Muscle of arm (tissue), 14 donors: ENCODE measurements around the gene ABCG5. TPM values are rescaled to one million over a fixed set of nuclear protein-coding genes. Genes with fewer than 3 reads are reported as not detected.

Source experiments
- DNase-seq: peaks from one replicate; pipeline ENCODE4 v3.0.0-alpha.2; 2013
- long read RNA-seq, 11 donors: transcript quantifications; one replicate each; lab custom pipeline, GENCODE V29; 2026
- polyA plus RNA-seq, 12 donors: library from polyadenylated mRNA; unstranded; fragments of 120-200 nt; gene quantifications; one replicate each; pipeline ENCODE4 v1.2.1, GENCODE V29; 2013; ENCODE audit not compliant: insufficient read length in 12 of 12

The ABCG5 gene
- polyA plus RNA-seq: under 1 TPM in 8 of 12 donors, not detected in 4; 0.05 to 0.16 (median 0.10) TPM
- long read RNA-seq, donor 1: 0 reads
- long read RNA-seq, donor 2: 0 reads
- long read RNA-seq, donor 3: 0 reads
- long read RNA-seq, donor 4: 0 reads
- long read RNA-seq, donor 5: 0 reads
- long read RNA-seq, donor 6: 0 reads
- long read RNA-seq, donor 7: 0 reads
- long read RNA-seq, donor 8: 0 reads
- long read RNA-seq, donor 9: 0 reads
- long read RNA-seq, donor 10: 0 reads
- long read RNA-seq, donor 11: 0 reads

DNA sequence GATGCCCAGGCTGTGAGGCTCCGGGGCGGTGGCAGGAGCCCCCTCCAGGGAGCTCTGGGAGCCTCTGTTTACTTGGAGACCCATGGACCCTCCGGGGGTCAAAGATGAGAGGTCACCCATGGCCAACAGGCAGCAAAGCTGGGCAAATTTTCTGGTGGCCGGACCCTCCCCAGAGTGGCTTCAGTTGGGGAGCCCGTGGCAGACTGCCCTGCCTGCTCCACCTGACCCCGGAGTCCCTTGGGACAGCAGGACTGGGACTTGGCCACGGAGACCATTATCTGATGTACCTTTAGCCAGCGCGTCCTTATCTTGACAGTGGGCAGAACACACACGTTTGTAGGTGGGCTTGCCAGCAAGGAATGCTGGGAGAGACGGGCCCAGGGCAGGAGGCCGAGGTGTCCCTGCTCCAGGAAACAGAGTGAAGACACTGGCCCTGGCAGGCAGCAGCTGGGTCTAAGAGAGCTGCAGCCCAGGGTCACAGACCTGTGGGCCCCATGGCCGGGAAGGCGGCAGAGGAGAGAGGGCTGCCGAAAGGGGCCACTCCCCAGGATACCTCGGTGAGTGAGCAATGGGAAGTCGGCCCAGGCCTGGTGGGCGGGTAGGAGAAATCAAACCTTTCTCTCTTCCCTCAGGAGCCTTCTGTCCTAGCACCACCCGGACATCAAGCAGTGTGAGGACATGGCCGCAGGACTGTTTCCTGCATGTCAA lies at the start of gene ABCG5, which contains the start of gene ABCG8:
ABCG5 (minus strand) TSS at position 280 of the 708 bp plus-strand sequence; CDS start at position 120, 160 bp downstream.
ABCG8 (plus strand) TSS at position 412 of the 708 bp plus-strand sequence; CDS start at position 495, 83 bp downstream.
- no peak for DNase-seq

- no peak for DNase-seq
Measured at GRCh38 chr2:43887176-43887575, 48.5 kb upstream of the ABCG5 start.

- DNase-seq: no peak
Measured at GRCh38 chr2:43885132-43885632, 46.5 kb upstream of the ABCG5 start.

DNA sequence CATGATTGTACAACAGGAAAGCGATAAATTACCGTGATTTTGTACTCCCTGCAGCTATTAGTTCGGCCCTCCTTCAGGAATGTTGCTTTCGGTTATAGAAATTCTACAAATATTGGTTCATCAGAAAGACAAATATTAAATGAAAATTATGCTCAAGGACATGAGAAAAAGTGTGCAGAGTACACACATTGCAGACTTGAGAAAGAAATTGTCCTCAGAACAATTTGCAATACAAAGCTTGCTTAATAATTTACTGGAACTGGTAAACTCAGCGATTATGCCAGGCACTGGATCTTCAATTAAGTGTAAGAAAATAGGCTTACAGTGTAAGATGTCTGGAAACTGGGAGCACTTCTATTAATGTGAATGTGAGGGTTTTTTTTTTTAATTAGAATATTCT lies 46.0 kb upstream of the ABCG5 start:
- DNase-seq: no peak

- no peak for DNase-seq
Measured at GRCh38 chr2:43882312-43882711, 43.7 kb upstream of the ABCG5 start.

DNA sequence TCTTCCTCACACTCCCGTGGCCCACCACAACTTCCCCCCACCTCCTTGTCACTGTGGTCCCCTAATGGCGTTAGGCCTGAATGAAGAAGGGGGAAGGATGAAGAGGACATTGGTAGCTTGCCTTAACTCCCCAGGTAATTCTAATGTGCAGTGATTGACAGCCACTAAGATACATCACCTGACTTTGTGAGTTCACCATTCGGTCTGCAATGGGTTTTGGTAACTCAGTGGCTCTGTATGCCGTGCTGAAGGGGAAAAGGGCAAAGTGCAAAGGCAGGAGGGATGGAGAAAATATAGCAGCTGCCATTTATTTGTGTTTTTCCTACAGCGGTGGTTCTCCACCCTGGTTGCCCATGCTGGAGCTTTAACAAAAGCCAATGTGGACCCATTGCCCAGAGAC lies 42.3 kb upstream of the ABCG5 start:
- DNase-seq: no peak

DNA sequence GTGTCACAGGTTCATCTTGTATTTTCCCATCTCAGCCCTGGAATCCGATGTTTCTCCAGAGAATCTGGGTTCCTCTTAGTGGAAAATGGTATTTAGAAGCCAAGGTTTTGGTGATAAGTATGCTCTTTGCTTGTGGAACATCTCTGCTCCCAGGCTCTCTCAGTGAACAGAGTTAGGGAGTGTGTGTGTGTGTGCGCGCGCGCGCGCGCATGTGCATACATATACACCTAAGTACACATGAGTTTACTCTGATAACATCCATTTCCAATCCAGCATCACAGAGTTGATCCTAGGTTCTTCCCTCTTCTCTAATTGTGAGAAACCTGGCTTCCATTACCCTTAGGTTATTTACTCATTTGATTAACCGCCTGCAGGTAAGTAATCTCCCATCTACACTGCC lies 41.8 kb upstream of the ABCG5 start:
- no peak for DNase-seq

DNA sequence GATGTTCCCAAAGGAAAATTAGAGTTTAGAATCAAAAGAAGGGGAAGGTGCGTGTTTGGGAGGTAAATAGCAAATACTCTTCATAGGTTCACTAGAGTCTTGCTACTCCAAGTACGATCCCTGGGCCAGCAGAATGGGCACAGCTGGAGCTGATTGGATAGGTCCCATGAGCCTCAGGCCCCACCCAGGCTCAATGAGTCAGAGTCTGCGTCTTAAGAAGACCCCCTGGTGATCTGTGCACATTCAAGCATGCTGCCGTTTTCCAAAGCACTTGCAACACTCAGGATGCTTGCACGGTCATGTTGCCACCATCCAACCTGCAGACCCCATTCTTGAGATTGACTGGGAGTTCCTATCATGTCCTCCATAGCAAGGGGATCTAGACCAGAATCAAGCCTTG lies 40.6 kb upstream of the ABCG5 start:
- no peak for DNase-seq

GRCh38 chr2:43877782-43878464 lies 39.3 kb upstream of the ABCG5 start:
- peak; percentile 15 for DNase-seq

- no peak for DNase-seq
Measured at GRCh38 chr2:43874776-43875451, 36.3 kb upstream of the ABCG5 start.

DNA sequence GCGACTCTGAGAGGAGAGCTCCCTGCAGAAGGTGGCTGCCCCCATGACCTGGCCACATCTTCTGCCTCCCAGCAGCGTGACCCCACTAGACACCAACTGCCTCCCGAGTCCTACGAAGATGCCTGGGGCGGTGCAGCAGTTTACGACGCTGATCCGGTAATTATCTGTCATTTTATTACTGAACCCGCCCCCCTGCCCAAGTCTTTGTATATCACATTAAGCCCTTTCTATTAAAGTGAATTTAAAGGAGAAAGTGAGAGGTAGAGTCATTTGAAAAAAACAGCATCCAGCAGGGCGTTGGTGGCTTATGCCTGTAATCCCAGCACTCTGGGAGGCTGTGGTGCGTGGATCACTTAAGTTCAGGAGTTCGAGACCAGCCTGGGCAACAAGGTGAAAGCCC lies 33.5 kb upstream of the ABCG5 start:
- no peak for DNase-seq

GRCh38 chr2:43855292-43855691 lies 16.7 kb upstream of the ABCG5 start:
- no peak for DNase-seq

- no peak for DNase-seq
Measured at GRCh38 chr2:43854671-43855070, 16.0 kb upstream of the ABCG5 start.

DNA sequence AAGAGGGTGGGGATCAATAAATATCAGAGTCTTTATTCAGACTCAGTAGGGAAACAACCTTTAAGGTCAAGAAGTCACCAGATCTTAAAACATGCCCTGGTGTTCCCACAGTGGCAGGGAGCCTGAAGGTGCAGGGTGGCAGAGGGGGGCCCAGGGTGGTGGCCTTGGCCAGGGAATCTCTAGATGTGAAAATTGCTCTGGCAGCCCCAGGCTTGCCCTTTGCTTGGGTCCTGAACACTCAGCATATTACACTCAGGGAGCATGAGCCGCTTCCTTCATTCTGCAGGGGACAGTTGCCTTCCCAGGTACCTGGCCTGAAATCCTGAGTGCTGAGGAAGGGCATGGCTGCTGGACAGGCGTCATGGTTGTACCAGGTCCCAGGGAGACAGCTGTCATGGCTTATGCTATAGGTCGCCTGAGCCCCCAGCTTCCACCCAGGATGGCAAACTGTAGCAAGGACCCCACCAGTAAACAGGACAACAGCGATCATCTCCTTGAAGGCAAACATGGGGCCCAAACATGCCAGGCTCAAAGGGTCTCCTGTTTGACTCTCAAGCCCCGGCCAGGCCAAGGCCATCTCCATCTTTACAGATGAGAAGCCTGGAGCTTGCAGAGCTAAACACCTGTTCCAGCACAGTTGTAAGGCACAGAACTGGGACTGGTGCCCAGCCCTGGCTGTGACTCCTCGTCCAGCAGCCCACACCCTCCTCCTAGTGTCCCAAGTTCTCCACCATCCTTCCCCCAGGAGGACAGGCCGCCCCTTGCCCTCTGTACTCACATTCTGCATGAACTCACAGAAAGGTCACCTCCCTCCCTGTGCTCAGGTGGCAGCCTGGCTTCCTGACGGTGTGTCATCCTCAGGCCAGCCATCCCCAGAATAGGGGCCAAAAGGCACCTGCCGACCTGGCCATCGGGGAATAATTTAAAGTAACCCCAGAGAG lies 14.8 kb upstream of the ABCG5 start:
- DNase-seq: no peak

GRCh38 chr2:43852196-43852730 lies 13.6 kb upstream of the ABCG5 start:
- no peak for DNase-seq

DNA sequence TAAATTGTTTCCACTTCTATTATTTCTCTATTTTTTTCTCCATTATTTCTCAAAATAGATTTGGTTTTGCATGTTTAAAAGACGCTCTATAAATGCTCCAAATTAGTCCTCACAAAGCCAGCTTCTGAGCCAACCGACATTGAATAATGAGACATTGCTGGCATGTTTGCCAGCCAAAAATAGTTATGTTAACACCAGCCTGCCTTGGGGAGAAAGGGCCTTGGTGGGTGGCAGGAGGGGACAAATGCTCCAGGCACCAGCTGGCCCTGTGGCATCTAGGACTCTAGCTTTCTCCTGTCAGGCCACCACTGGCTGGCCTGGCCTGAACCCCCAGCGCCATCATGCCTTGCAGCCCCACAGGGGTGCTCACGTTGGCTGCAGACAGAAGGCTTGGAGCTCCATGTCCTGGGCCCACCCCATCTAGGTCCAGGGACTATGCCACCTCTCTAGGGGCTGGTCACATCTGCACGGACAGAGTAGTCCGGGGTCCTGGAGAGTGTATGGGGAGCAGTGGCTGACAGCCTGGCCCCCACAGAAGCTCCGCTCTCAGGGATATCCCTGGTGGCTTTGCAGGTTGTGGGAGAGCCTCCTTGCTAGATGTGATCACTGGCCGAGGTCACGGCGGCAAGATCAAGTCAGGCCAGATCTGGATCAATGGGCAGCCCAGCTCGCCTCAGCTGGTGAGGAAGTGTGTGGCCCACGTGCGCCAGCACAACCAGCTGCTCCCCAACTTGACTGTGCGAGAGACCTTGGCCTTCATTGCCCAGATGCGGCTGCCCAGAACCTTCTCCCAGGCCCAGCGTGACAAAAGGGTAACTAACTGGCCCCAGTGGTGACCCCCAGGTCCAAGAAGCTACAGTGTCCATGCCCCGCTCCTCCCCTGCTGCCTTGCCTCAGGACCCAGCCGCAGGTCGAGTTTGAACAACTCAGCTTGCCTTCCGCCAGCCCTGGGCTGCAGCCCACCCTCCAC lies 12.7 kb upstream of the ABCG5 start:
- no peak for DNase-seq

GRCh38 chr2:43848214-43848613 lies 9.6 kb upstream of the ABCG5 start:
- no peak for DNase-seq

DNA sequence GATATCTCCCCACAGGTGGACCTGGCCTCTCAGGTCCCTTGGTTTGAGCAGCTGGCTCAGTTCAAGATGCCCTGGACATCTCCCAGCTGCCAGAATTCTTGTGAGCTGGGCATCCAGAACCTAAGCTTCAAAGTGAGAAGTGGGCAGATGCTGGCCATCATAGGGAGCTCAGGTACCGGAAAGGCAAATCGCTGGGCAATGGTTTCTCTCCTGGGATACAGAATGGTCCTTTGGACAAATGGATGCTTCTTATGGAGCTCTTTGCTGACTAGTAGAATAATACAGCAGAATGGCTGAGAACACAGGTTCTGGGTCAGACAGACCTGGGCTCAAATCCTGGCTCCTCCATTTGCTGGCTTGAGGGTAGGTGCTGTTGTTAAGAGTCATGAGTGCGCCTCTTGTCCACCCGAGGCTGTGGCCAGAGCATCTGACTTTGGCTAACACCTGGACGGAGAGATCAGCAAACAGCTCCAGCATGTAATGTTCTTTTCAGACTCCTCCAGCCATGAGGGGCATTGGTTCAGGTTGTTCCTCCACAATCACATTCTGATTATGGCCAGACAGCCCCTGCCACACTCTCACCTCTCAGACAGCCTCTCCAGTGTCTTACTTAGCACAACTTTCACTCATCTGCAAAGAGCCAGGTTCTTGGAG lies 7.6 kb upstream of the ABCG5 start:
- no peak for DNase-seq

- DNase-seq: no peak
Measured at GRCh38 chr2:43845181-43845580, 6.5 kb upstream of the ABCG5 start.
